MM.1S (cell line): ENCODE measurements around the gene PIK3C2G.

Experiments
- DNase-seq: peaks from one replicate; pipeline ENCODE4 v3.0.0-alpha.2; 2015
- H2AFZ ChIP-seq: fragments of 300-600 bp; sonication (generic); 2 replicates; pipeline ENCODE4 v1.6.0; 2016; ENCODE audit warnings: antibody characterized with exemption, low read length
- H3F3A ChIP-seq: fragments of 300-600 bp; sonication (generic); 2 replicates; pipeline ENCODE4 v1.6.1; 2016; ENCODE audit warnings: mild to moderate bottlenecking, antibody characterized with exemption, low read length, moderate library complexity, mixed read lengths; ENCODE audit not compliant: insufficient read depth
- H3K27ac ChIP-seq: fragments of 300-600 bp; sonication (generic); 2 replicates; pipeline ENCODE4 v1.5.1; 2016; ENCODE audit warnings: mild to moderate bottlenecking, low read length
- H3K27me3 ChIP-seq: fragments of 300-600 bp; sonication (generic); replicated peaks from 2 replicates; pipeline ENCODE4 v1.6.0; 2016; ENCODE audit warnings: low read length; ENCODE audit not compliant: insufficient read depth
- H3K36me3 ChIP-seq: fragments of 300-600 bp; sonication (generic); replicated peaks from 2 replicates; pipeline ENCODE4 v1.6.1; 2016; ENCODE audit warnings: mild to moderate bottlenecking, low read length, mixed read lengths; ENCODE audit not compliant: insufficient read depth
- H3K4me1 ChIP-seq: fragments of 300-600 bp; sonication (generic); 2 replicates; pipeline ENCODE4 v1.6.1; 2016; ENCODE audit warnings: low read length, mixed read lengths
- H3K4me2 ChIP-seq: fragments of 300-600 bp; sonication (generic); 2 replicates; pipeline ENCODE4 v1.6.0; 2016; ENCODE audit warnings: low read depth, low read length
- H3K4me3 ChIP-seq: fragments of 300-600 bp; sonication (generic); 2 replicates; pipeline ENCODE4 v1.5.1; 2016; ENCODE audit warnings: low read length, mixed read lengths
- H3K79me2 ChIP-seq: fragments of 300-600 bp; sonication (generic); 2 replicates; pipeline ENCODE4 v1.6.1; 2016; ENCODE audit warnings: mixed run types, low read length, mixed read lengths
- H3K9ac ChIP-seq: fragments of 300-600 bp; sonication (generic); 2 replicates; pipeline ENCODE4 v1.6.1; 2016; ENCODE audit warnings: low read length, mixed read lengths
- H3K9me2 ChIP-seq: fragments of 300-600 bp; sonication (generic); replicated peaks from 2 replicates; pipeline ENCODE4 v1.6.1; 2016; ENCODE audit warnings: mild to moderate bottlenecking, low read length, mixed read lengths; ENCODE audit not compliant: insufficient read depth
- H3K9me3 ChIP-seq: fragments of 300-600 bp; sonication (generic); replicated peaks from 2 replicates; pipeline ENCODE4 v1.6.1; 2016; ENCODE audit warnings: mild to moderate bottlenecking, low read length, mixed read lengths; ENCODE audit not compliant: insufficient read depth
- H4K20me1 ChIP-seq: fragments of 300-600 bp; sonication (generic); 2 replicates; pipeline ENCODE4 v1.6.1; 2016; ENCODE audit warnings: mild to moderate bottlenecking, low read length, moderate library complexity, mixed read lengths; ENCODE audit not compliant: insufficient read depth
- EZH2 ChIP-seq: fragments of 300-600 bp; sonication (generic); optimal IDR thresholded peaks from 2 replicates; pipeline ENCODE3; 2017; ENCODE audit warnings: low read depth, mild to moderate bottlenecking, antibody characterized with exemption, low read length, mixed read lengths
- EZH2phosphoT487 ChIP-seq: fragments of 300-600 bp; sonication (generic); IDR thresholded peaks from 2 replicates; pipeline ENCODE4 v1.6.1; 2018; ENCODE audit warnings: antibody characterized with exemption, low read length
- TF ChIP-seq, protein P1 (sequence below): fragments of 300-600 bp; sonication (generic); IDR thresholded peaks from 2 replicates; pipeline ENCODE4 v1.5.1; 2016; ENCODE audit warnings: antibody characterized with exemption, low read length, mixed read lengths

Gene PIK3C2G

DNA sequence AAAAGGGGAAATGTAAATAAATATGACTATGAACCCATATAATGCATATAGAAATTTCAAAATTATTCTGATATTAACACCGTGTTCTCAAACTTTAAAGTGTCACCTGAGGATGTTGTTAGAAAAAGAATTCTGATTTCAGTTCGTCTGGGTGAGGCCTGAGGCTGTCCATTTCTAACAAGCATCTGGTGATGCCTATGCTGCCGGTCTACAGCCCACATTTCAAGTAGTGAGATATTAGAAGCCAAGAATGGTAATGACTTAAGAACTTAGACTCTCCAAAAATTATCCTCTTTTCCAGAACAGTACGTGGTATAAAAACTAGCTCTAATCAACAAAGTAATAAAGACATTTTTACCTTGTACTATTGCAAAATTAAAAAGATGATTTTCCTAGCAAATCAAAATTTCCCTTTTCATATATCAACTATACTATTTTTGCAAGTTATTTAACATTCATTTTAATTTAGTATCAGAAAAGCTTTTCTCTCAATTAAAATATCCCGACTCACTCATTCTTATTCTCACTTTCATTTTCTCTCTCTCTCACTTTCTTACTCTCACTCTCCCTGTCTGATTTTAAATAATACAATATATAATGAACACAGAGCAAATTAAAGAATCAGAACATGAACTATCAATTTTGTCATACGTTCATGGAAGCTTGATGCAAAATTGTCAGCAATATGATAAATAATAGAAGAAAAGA lies 35.0 kb downstream of the PIK3C2G start:
- no peak overlapping the region for H2AFZ ChIP-seq
- TF ChIP-seq, protein P1, sequence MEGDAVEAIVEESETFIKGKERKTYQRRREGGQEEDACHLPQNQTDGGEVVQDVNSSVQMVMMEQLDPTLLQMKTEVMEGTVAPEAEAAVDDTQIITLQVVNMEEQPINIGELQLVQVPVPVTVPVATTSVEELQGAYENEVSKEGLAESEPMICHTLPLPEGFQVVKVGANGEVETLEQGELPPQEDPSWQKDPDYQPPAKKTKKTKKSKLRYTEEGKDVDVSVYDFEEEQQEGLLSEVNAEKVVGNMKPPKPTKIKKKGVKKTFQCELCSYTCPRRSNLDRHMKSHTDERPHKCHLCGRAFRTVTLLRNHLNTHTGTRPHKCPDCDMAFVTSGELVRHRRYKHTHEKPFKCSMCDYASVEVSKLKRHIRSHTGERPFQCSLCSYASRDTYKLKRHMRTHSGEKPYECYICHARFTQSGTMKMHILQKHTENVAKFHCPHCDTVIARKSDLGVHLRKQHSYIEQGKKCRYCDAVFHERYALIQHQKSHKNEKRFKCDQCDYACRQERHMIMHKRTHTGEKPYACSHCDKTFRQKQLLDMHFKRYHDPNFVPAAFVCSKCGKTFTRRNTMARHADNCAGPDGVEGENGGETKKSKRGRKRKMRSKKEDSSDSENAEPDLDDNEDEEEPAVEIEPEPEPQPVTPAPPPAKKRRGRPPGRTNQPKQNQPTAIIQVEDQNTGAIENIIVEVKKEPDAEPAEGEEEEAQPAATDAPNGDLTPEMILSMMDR = no peak
- no peak for TF ChIP-seq EZH2phosphoT487
- TF ChIP-seq EZH2 = no peak
- H3K9me2 ChIP-seq = no peaks in the 10 kb centered on the region
- no peak for DNase-seq
- no peaks in the 10 kb centered on the region for H3K27me3 ChIP-seq
- no peaks in the 10 kb centered on the region for H3K36me3 ChIP-seq
- H3K9me3 ChIP-seq = no peaks in the 10 kb centered on the region
- no peaks in the 10 kb centered on the region for H3K79me2 ChIP-seq
- no peak overlapping the region for H3K27ac ChIP-seq
- no peaks in the 10 kb centered on the region for H3F3A ChIP-seq
- H3K9ac ChIP-seq = no peak overlapping the region
- H3K4me2 ChIP-seq = no peak overlapping the region; the same call in 1 of the 2 replicates
- no peaks in the 10 kb centered on the region for H4K20me1 ChIP-seq
- H3K4me1 ChIP-seq = no peaks in the 10 kb centered on the region
- no peak overlapping the region for H3K4me3 ChIP-seq

DNA sequence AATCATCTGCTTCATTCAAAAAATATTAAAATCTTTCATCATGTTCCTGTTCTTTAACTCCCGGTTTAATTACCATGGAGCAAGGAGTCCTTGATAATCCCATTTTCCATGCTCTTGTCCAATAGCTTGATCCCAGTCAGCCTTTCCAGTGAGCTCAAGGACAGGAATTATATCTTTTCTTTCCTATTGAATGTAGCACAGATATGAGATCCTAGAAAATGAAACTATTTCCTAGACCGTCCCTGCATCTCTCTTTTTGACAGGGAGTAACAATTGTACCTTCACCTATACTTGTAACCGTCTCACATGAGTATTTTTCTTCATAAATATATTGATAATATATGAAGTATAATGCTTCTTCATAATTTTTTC lies 35.6 kb downstream of the PIK3C2G start:
- H3K9ac ChIP-seq = no peak overlapping the region

DNA sequence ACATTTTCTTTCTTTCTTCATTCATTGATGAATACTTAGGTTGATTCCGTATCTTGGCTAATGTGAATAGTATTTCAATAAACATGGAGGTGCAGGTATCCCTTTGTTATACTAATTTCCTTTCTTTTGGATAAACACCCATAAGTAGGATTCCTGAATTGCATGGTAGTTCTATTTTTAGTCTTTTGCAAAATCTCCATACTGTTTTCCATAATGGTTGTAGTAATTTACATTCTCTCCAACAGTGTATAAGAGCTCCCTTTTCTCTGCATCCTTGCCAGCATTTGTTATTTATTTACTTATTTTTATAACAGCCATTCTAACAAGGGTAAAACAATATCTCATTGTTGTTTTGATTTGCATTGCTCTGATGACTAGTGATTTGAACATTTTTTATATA lies 36.6 kb downstream of the PIK3C2G start:
- Histone ChIP-seq H4K20me1 (no peaks in the 10 kb centered on the region), H3K27me3 (no peaks in the 10 kb centered on the region), H3K9ac (no peak overlapping the region), H3K4me1 (no peaks in the 10 kb centered on the region), H3K27ac (no peak overlapping the region), H3K79me2 (no peaks in the 10 kb centered on the region), H3F3A (no peaks in the 10 kb centered on the region), H2AFZ (no peak overlapping the region), H3K36me3 (no peaks in the 10 kb centered on the region), H3K9me2 (no peaks in the 10 kb centered on the region), H3K4me2 (no peak overlapping the region), H3K4me3 (no peak overlapping the region), H3K9me3 (no peaks in the 10 kb centered on the region)
- TF ChIP-seq EZH2 = no peak
- no peak for DNase-seq

More for the DNA sequence above, 35.6 kb downstream of the PIK3C2G start:
- no peak overlapping the region; the same call in 1 of the 2 replicates for H3K4me2 ChIP-seq
- TF ChIP-seq, protein P1 = no peak
- no peak for TF ChIP-seq EZH2phosphoT487
- no peak for TF ChIP-seq EZH2
- H4K20me1 ChIP-seq = no peaks in the 10 kb centered on the region
- no peaks in the 10 kb centered on the region for H3K36me3 ChIP-seq
- H3K4me3 ChIP-seq = no peak overlapping the region
- no peaks in the 10 kb centered on the region for H3F3A ChIP-seq
- H3K27ac ChIP-seq = no peak overlapping the region
- no peaks in the 10 kb centered on the region for H3K4me1 ChIP-seq
- no peaks in the 10 kb centered on the region for H3K9me2 ChIP-seq
- no peaks in the 10 kb centered on the region for H3K79me2 ChIP-seq
- no peak overlapping the region for H2AFZ ChIP-seq
- no peaks in the 10 kb centered on the region for H3K9me3 ChIP-seq
- H3K27me3 ChIP-seq = no peaks in the 10 kb centered on the region
- DNase-seq = no peak

DNA sequence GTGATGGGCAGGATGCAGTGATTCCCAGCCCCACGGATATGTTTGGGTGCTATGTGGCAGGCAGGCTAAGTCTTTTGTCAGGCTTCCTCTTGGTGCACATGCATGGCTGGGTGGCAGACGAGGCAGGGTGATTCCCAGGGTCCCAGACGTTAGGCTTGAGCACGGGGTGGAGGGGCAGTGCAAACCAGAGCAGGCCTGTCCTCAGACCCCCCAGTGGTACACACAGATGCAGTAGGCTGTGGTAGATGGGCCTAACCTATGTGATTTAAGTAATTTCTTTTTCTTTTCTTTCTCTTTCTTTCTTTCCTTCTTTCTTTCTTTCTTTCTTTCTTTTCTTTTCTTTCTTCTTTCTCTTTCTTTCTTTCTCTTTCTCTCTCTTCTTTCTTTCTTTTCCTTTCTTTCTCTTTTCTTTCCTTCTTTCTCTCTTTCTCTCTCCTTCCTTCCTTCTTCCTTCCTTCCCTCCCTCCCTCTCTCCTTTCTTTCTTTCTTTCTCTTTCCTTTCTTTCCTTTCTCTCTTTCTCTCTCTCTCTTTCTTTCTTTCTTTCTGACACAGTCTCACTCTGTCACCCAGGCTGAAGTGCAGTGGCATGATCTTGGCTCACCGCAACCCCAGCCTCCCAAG lies 41.6 kb downstream of the PIK3C2G start:
- H2AFZ ChIP-seq = no peak overlapping the region

More for the DNA sequence above, 41.6 kb downstream of the PIK3C2G start:
- H3F3A ChIP-seq = no peaks in the 10 kb centered on the region
- no peak for DNase-seq
- no peaks in the 10 kb centered on the region for H4K20me1 ChIP-seq
- no peak overlapping the region for H3K4me3 ChIP-seq
- H3K4me2 ChIP-seq = no peak overlapping the region
- no peaks in the 10 kb centered on the region for H3K9me3 ChIP-seq
- no peaks in the 10 kb centered on the region for H3K36me3 ChIP-seq
- no peaks in the 10 kb centered on the region for H3K4me1 ChIP-seq
- no peaks in the 10 kb centered on the region for H3K79me2 ChIP-seq
- H3K9ac ChIP-seq = no peak overlapping the region
- H3K27me3 ChIP-seq = no peaks in the 10 kb centered on the region
- TF ChIP-seq EZH2 (no peak), EZH2phosphoT487 (no peak)
- TF ChIP-seq, protein P1 = no peak
- no peaks in the 10 kb centered on the region for H3K9me2 ChIP-seq
- H3K27ac ChIP-seq = no peak overlapping the region
